Activated T-helper 1 cell treated with Interleukin-2 at 50 U/mL for 16 hours (primary cell): Measurements from ENCODE around the gene MS4A3.
"Not testable (repeated sequence)": the region's sequence is repeated elsewhere in the genome, so short reads cannot be mapped to it uniquely, and the experiment has no call there.

ENCODE experiments used
- DNase-seq: peaks from one replicate; pipeline ENCODE4 v3.0.0-alpha.2; 2020; ENCODE audit warnings: low read depth

Gene MS4A3, protein sequence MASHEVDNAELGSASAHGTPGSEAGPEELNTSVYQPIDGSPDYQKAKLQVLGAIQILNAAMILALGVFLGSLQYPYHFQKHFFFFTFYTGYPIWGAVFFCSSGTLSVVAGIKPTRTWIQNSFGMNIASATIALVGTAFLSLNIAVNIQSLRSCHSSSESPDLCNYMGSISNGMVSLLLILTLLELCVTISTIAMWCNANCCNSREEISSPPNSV

DNA sequence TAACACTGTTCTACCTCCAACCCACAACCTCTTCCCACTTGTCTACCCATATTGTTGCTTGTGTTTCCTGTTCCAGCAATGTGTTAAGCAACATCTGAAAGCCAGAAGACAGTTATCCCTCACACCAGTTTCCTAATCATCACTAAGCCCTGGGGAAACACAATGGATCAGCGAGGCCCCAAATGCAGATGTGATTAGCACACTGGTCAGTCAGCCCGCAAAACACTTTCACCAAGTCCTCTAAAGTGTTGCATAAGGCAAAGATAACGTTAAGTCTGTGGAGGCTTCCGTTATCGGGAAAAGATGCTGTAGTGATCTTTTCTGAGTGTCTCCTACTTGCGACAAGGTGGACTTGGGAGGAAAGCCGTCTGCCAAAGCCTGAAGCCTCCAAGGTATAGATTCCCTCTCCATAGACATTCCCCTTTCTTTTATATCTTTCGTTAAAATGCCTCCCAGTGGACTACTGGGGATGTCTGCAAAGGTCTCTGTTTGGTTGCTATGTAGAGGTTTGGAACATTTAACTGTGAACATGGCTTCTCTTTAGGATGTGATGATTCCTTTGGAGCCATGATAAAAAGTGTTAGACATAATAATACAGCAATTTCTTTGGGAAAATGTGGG is at the start of gene MS4A3:
Gene MS4A3, plus strand, starts transcription at position 317 of the 621 bp plus-strand sequence. CDS start 4,496 bp downstream, outside the sequence.
- DNase-seq, result no peak

DNA sequence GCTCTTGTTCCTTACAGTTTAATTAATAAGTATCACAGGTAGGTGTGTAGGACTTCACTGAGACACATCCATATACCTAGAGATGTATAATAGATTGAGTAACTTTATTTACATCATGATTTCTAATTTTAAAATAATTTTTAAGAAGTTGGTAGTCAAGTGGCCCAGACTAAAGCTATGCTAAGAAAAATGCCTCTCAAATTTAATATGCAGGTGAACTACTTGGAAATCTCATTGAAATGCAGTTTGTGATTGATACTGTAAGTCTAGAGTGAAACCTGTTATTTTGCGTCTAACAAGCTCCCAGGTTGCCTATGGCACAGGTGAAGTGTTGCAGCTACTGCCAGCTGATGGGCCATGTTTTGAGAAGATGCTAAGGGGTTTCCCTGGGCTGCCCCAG is 39.6 kb upstream of the MS4A3 start, which contains the start of gene OOSP4B:
Gene OOSP4B, plus strand, starts transcription at position 301 of the 400 bp plus-strand sequence.
- DNase-seq, result no peak

DNA sequence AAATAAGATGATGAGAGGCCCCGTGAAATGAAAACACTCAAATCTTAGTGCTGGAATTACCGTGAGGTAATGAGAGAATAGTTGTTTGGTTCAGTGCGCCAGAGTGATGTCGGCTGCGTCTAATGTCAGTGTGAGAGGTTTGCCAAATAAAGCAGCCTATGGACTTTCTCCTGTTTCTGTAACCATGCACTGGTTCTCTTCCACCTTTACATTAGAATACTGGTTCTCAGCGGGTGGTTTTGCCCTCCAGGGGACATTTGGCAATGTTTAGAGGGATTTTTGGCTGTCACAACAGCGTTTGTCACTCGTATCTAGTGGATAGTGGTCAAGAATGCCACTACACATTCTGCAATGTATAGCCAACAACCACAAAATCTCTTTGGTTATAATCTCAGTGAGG is 38.4 kb upstream of the MS4A3 start:
- no peak for DNase-seq

DNA sequence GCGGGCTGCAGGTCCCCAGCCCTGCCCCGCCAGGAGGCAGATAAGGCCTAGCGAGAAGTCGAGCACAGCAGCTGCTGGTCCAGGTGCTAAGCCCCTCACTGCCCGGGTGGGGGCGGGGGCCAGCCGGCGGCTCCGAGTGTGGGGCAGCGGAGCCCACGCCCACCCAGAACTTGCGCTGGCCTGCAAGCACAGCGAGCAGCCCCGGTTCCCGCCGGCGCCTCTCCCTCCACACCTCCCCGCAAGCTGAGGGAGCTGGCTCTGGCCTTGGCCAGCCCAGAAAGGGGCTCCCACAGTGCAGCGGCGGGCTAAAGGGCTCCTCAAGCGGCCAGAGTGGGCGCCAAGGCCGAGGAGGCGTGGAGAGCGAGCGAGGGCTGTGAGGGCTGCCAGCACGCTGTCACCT is 36.1 kb upstream of the MS4A3 start:
- not testable (repeated sequence) for DNase-seq

DNA sequence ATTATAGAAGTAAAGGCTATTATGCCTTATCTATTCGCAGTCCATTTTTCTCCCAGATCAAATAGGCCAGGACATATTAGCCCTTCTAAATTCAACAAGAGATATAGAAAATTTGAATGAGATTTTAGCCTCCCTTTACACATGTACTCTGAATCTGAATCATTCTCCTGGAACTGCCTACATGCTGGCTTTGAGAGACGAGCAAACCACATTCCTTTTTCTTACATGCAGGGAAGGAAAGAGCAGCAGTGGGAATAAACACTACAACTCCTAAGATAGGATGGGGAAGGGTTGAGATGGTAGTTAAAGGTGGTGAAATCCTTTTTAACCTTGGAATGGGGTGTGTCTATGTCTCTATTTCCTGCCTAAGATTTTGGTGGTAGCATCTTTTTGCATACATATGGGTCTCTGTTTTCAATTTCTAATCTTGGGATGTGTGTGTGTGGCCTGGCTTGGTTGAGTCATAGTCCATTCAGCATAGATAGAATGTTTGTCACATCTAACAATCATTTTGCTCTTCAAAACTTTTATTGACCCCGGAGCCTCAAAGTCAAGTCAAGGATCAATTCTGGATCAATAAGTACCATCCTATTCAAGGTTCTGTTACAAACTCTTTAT is 27.3 kb upstream of the MS4A3 start:
- DNase-seq, result no peak

DNA sequence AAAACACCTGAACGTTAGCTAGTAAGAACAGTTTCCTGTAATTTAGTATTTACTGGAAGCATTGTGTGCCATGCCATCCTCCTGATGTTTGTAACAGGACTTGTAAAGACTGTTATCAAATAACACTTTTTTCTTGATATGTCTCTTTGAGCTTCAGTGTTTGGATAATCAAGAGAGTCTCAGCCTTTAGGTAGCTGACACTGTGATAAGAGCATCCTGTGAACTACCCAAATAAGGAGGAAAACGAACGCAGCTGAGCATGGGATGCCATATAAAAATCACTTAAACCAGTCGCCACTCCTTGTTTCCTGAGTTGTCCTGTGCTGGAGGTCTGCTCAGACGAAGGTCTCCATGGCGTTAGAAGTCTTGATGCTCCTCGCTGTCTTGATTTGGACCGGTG is 16.4 kb upstream of the MS4A3 start, which contains the start of gene OOSP2:
Gene OOSP2, plus strand, starts transcription at position 301 of the 400 bp plus-strand sequence. Its CDS starts 51 bp downstream, at position 352.
- DNase-seq, result no peak

DNA sequence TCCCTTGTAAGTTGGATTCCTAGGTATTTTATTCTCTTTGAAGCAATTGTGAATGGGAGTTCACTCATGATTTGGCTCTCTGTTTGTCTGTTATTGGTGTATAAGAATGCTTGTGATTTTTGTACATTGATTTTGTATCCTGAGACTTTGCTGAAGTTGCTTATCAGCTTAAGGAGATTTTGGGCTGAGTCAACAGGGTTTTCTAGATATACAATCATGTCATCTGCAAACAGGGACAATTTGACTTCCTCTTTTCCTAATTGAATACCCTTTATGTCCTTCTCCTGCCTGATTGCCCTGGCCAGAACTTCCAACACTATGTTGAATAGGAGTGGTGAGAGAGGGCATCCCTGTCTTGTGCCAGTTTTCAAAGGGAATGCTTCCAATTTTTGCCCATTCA is 6.0 kb upstream of the MS4A3 start:
- not testable (repeated sequence) for DNase-seq

DNA sequence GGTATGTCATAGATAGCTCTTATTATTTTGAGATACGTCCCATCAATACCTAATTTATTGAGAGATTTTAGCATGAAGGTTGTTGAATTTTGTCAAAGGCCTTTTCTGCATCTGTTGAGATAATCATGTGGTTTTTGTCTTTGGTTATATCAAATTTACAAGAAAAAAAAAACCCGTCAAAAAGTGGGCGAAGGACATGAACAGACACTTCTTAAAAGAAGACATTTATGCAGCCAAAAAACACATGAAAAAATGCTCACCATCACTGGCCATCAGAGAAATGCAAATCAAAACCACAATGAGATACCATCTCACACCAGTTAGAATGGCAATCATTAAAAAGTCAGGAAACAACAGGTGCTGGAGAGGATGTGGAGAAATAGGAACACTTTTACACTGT is 5.6 kb upstream of the MS4A3 start:
- DNase-seq, result not testable (repeated sequence)

DNA sequence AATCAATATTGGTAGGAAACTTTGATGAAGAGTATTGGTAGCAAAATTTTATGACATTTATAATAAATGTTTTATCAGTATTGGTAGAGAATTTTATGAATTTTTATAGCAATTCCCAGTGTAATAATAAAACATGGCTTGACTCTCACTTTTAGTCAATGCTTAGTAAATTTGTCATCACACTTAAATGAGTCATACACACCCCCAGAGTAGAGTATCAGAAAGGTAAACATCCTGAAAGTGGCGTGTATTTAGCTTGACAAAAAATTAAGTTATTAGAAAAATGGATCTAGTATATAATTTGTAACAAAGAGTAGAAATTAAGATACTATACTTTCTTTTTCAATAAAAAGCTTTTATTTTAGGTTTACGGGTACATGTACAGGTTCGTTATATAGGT is 2.6 kb downstream of the MS4A3 start:
- no peak for DNase-seq

DNA sequence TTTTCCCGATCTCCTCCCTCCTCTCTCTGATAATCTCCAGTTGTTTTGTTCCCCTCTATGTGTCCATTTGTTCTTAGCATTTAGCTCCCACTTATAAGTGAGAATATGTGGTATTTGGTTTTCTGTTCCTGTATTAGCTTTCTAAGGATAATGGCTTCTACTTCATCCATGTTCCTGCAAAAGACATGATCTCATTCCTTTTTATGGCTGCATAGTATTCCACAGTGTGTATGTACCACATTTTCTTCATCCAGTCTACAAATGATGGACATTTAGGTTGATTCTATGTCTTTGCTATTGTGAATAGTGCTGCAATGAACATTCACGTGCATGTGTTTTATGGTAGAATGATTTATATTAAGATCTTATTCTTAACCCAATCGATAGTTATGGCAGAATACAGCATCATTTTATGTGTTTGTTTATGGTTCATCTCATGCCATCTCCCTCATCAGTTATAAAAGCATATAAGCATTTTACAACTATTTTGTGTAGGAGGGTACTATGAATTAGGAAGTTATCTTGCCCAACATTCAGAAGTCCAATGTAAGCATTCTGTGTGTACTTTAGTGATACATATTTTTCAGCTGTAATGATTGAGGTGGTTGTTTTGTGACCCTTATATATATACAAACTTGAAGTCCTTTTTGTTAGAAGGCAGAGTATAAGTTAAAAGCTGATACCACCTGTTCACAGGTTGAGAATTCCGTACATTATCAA is 3.2 kb downstream of the MS4A3 start:
- no peak for DNase-seq

DNA sequence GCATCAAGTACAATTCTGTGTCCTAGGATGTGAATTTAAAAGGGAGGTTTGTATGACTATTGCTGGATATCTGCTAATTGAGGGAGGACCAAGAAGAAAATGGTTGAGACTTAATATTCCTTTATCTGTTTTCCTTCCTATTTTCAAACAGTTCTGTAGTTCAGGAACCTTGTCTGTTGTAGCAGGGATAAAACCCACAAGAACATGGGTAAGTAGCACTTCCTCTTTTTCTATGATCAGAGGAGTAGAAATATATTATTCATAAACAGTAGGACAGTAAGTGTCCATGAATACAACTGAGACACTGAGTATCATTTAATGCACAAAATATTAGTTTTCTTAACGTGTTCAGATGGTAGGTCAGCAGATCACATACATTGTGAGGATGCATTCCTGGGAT is 7.6 kb downstream of the MS4A3 start:
- DNase-seq, result no peak

DNA sequence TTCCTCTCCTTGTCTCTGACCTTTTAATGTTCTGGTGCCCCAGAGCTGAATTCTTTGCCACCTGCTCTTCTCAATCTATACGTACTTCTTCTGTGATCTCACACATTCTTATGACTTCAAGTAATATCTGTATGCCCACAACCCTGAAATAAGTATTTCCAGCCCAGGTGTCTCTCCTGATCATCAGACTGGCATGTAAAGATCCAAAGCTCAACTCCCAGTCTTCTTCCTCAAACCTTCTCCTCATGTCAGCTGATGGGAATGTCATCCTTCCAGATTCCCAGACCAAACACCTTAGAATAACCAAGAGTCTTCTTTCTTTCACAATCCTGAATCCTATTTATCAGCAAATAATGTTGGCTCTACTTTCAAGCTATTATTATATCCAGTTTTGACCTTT is 9.3 kb downstream of the MS4A3 start:
- no peak for DNase-seq

DNA sequence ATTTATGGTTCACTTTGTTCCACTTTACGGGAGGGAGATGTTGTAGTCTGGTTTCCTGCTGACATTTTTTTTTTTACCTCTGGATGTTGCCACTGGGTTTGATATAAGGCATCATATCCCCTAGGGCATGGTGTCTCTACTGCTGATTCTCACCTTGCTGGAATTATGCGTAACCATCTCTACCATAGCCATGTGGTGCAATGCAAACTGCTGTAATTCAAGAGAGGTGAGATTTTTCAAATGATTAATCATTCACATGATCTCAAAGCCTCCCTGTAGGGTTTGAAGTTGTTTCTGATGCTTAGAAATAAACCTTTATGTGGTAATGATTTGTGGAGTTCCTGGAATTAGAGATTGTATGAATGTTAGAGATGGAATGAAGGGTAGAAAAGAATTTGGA is 13.0 kb downstream of the MS4A3 start:
- DNase-seq, result no peak

DNA sequence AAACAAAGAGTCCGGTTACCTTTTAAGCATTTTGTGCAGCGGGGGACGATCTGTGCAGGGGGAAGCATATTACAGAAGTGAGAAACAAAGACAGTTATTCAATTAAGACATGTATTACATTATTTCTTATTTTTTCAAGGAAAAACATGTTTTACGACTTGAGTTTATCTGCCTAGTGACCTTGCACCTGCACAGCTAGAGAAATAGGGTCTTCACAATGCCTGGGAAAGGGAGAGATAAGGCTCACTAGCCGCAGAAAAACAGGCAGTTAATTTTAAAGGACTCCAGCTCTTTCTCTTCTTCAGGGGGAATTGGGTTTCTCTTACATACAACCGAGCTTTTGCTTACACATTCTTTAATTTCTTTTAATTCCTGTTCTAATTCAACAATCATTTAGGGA is 15.2 kb downstream of the MS4A3 start:
- DNase-seq, result not testable (repeated sequence)

DNA sequence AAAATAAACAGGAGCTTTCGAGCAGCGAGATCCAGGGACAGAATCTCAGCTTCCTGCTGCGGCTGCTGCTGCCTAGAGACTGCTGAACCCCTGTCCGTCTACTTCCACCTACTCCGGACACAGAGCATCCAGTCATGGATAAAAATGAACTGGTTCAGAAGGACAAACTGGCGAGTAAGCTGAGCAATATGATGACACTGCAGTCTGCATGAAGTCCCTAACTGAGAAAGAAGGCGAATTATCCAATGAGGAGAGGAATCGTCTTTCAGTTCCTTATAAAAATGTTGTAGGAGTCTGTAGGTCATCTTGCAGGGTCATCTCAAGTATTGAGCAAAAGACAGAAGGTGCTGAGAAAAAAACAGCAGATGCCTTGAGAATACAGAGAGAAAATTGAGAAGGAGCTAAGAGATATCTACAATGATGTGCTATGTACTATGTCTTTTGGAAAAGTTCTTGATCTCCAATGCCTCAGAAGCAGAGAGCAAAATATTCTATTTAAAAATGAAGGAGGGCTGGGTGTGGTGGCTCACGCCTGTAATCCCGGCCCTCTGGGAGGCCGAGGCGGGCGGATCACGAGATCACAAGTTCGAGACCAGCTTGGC is 20.9 kb downstream of the MS4A3 start:
- DNase-seq, result no peak

DNA sequence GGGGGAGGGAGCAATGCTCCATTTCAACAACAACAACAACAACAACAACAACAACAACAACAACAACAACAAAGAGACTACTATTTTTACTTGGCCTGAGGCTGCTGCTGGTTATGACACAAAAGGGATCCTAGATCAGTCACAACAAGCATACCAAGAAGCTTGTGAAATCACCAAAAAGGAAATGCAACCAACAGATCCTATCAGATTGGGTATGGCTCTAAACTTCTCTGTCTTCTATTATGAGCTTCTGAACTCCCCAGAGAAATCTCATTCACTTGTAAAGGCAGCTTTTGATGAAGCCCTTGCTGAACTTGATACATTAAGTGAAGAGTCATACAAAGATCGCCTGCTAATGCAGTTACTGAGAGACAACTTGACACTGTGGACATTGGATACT is 21.5 kb downstream of the MS4A3 start:
- no peak for DNase-seq

DNA sequence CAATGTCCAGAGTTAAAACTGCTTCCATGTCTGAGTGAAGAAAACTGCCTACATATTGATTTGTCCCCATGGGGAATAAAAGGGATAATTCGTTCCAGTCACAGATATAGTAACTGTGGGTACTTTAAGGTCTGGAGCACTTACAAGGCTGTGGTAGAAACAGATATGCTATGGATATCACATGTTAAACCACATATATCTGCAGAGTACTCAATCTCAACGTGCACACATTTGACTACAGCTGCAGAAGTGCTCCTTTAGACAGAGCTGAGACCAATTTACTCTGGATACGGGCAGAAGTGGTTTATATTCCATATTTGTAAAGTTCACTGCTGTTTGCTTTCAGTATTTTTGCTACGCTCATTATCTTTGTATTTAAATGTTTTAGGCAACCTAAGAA is 22.3 kb downstream of the MS4A3 start:
- DNase-seq, result no peak

DNA sequence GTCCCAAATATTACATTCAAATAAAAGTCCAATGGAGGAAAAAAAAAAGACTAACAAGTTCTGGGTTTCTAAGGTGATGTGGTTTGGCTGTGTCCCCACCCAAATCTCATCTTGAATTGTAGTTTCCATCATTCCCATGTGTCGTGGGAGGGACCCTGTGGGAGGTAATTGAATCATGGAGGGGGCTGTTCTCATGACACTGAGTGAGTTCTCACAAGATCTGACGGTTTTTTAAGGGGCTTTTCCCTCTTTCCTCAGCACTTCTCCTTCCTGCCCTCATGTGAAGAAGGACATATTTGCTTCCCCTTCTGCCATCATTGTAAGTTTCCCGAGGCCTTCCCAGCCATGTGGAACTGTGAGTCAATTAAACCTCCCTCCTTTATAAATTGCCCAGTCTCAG is 24.1 kb downstream of the MS4A3 start:
- no peak for DNase-seq

DNA sequence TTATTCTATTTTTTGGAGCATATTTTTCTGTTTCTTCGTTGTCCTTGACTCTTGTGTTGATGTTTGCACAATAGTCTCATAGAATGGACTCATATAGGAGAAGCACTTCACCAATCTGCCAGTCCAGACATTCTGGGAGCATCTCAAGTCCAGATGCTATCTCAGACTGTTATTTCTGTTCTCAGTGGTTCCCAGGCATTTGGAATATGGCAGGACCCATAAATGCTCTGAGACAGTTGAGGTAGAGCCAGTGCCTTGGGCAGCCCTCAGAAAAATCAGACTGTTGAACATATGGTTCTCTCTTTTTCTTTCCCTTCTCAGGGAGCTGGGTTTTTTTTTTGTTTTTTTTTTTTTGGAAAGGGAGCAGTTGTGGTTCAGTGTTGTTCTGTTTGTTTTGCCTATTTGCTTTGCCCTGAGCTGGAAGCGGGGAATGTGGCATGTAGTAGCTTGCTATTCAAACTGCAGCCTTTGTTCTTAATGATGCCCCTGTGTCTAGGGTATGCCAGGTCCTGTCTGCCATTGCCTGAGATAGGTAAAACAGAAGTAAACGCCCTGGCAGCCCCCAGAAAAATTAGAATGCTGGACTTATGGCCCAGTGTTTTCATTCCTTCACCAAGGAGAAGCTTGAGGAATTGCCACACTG is 28.3 kb downstream of the MS4A3 start:
- no peak for DNase-seq

DNA sequence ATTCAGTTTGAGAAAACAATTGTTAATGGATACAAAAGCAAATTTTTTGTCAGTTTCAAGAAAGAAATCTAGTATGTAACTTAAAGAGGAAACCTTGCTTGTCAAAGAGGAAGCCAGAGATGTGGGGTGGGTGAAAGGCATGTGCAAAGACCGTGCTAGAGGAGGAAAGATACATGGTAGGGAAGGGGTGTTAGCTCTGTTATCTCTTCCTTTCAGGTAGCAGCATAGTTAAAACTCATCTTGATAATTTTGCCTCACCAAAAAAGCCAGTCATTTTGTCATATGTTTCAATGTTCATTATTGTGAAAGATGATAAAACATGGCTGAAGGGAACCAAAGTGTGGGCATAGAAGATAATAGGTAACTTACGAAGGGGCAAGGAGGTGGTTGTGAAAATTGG is 29.4 kb downstream of the MS4A3 start:
- no peak for DNase-seq

DNA sequence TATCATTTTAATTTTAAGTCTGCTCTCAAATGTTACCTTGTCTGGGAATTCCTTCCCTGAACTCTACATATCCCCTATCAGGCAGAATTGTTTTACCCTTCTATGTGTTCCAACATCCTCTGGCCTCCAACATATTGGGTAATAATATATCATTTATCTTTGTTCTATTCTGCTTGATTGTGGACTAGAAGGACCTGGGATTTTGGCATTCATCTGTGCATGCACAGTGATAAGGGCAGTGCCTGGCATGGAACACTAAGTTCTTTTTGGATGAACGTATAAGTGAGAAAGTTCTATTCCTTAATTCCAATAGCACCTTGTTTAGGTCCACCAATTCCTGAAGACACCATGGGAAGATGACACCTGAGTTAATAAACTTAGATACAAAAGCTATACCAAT is 30.8 kb downstream of the MS4A3 start:
- no peak for DNase-seq

DNA sequence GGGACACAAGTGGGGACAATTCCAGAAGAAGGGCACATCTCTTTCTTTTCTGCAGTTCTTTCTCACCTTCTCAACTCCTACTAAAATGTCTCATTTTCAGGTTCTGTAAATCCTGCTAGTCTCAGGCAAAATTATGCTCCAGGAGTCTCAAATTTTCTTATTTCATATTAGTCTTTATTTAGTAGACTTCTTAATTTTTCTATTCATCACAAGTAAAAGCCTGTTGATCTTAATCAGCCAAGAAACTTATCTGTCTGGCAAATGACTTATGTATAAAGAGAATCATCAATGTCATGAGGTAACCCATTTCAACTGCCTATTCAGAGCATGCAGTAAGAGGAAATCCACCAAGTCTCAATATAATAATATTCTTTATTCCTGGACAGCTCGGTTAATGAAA is 31.9 kb downstream of the MS4A3 start, which contains the start of gene MS4A2:
Gene MS4A2, plus strand, starts transcription at position 301 of the 400 bp plus-strand sequence. CDS start 102 bp downstream, outside the sequence.
- no peak for DNase-seq
